NCI-H2227 treated with DMSO at 0.1 percent for 48 hours (cell line): ENCODE measurements around the gene FLG.
"Not testable (repeated sequence)": the region's sequence is repeated elsewhere in the genome, so short reads cannot be mapped to it uniquely, and the experiment has no call there.

Experiments used
- DNase-seq: peaks from one replicate; lab custom pipeline; 2025; lab: John Stamatoyannopoulos, UW

Gene FLG

GRCh38 chr1:152325111-152325510 lies at the start of gene FLG:
Gene FLG (minus strand): TSS chr1:152325239. CDS start chr1:152315456, 9,783 bp downstream.
- DNase-seq: no peak

- no peak for DNase-seq
Measured at GRCh38 chr1:152374451-152374850, 49.4 kb upstream of the FLG start.

- DNase-seq: no peak
Measured at GRCh38 chr1:152372672-152373071, 47.6 kb upstream of the FLG start.

- DNase-seq: no peak
Measured at GRCh38 chr1:152367436-152367835, 42.4 kb upstream of the FLG start.

GRCh38 chr1:152359906-152360305 lies 34.9 kb upstream of the FLG start, which contains the start of gene FLG2:
Gene FLG2 (minus strand): TSS chr1:152360006. CDS start chr1:152358884, 1,122 bp downstream.
- no peak for DNase-seq

- no peak for DNase-seq
Measured at GRCh38 chr1:152356736-152357135, 31.7 kb upstream of the FLG start.

GRCh38 chr1:152349611-152350010 lies 24.6 kb upstream of the FLG start:
- no peak for DNase-seq

GRCh38 chr1:152348447-152348846 lies 23.4 kb upstream of the FLG start:
- DNase-seq: no peak

- no peak for DNase-seq
Measured at GRCh38 chr1:152347116-152347728, 22.2 kb upstream of the FLG start.

- no peak for DNase-seq
Measured at GRCh38 chr1:152344438-152344837, 19.4 kb upstream of the FLG start.

GRCh38 chr1:152343006-152343405 lies 18.0 kb upstream of the FLG start:
- no peak for DNase-seq

GRCh38 chr1:152335399-152335798 lies 10.4 kb upstream of the FLG start:
- DNase-seq: no peak

- DNase-seq: no peak
Measured at GRCh38 chr1:152328801-152329391, 3.9 kb upstream of the FLG start.

GRCh38 chr1:152313970-152314369 lies 11.1 kb downstream of the FLG start:
- DNase-seq: no peak

GRCh38 chr1:152313319-152313801 lies 11.7 kb downstream of the FLG start:
- DNase-seq: no peak

- DNase-seq: not testable (repeated sequence)
Measured at GRCh38 chr1:152312169-152312568, 12.9 kb downstream of the FLG start.

GRCh38 chr1:152309955-152310354 lies 15.1 kb downstream of the FLG start:
- no peak for DNase-seq

GRCh38 chr1:152309320-152309901 lies 15.6 kb downstream of the FLG start:
- DNase-seq: not testable (repeated sequence)

- not testable (repeated sequence) for DNase-seq
Measured at GRCh38 chr1:152308758-152309157, 16.3 kb downstream of the FLG start.

GRCh38 chr1:152307970-152308369 lies 17.1 kb downstream of the FLG start:
- not testable (repeated sequence) for DNase-seq

GRCh38 chr1:152306123-152306522 lies 18.9 kb downstream of the FLG start:
- not testable (repeated sequence) for DNase-seq

- DNase-seq: not testable (repeated sequence)
Measured at GRCh38 chr1:152304773-152305172, 20.3 kb downstream of the FLG start.
